Amniotic stem cell (primary cell): ENCODE results near the gene ZNF497.
"Not testable (repeated sequence)": the region's sequence is repeated elsewhere in the genome, so short reads cannot be mapped to it uniquely, and the experiment has no call there.

Source experiments
- DNase-seq: peaks from one replicate; lab custom pipeline; 2025; lab: John Stamatoyannopoulos, UW

Gene ZNF497

DNA sequence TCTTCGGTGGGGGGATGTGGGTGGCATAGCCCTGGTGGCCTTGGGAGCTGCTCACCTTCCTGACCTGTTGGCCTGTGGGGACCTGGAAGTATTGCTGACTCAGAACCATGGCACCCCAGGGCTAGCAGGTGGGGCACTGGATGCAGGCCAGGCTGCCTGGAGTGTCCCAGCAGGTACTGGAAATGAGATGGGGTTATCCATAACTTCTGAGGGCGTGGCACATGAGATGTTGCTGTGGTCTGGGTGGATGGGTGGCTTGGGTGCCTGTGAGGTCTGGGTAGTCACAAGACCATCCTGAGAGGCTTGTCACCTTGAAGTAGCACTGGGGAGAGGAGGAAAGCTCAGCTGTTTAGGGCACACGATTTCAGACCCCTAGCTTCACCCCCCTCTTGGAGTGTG lies 32.3 kb upstream of the ZNF497 start:
- no peak for DNase-seq

GRCh38 chr19:58393725-58394033 lies 31.1 kb upstream of the ZNF497 start:
- no peak for DNase-seq

DNA sequence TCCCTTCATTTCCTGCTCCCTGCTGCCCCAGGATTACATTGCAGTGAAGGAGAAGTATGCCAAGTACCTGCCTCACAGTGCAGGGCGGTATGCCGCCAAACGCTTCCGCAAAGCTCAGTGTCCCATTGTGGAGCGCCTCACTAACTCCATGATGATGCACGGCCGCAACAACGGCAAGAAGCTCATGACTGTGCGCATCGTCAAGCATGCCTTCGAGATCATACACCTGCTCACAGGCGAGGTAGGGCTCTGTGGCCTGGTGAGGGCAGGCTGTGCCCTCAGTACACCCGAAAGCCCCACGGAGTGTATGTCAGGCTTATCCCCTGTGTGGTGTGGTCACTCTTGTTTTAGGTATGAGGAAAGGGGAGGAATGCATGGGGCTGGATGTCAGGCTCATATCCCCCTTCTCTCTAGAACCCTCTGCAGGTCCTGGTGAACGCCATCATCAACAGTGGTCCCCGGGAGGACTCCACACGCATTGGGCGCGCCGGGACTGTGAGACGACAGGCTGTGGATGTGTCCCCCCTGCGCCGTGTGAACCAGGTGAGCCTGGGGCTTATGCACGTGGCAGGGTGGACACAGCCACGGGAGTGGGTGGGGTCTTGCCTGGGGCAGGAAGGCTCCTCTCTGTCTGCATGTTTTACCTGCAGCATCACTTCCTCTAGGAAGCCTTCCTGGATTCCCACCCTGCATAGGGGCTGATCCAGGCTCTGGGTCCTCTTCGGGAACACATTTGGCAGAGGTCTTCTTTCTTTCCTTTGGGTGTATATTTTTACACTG lies 30.6 kb upstream of the ZNF497 start:
- DNase-seq: no peak

DNA sequence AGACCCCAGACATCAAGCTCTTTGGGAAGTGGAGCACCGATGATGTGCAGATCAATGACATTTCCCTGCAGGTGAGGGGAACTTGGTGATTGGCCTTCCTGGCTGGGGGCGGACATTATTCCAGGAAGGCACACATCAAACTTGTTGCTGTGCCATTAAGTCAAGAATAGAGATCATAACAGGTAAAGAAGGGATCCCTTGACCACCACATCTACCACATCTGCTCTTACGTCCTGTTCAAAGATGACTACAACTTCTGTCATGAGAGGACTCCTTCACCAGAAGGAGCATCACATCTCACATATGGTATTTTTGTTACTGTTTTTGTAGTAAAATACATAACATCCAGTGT lies 25.6 kb upstream of the ZNF497 start:
- no peak for DNase-seq

DNA sequence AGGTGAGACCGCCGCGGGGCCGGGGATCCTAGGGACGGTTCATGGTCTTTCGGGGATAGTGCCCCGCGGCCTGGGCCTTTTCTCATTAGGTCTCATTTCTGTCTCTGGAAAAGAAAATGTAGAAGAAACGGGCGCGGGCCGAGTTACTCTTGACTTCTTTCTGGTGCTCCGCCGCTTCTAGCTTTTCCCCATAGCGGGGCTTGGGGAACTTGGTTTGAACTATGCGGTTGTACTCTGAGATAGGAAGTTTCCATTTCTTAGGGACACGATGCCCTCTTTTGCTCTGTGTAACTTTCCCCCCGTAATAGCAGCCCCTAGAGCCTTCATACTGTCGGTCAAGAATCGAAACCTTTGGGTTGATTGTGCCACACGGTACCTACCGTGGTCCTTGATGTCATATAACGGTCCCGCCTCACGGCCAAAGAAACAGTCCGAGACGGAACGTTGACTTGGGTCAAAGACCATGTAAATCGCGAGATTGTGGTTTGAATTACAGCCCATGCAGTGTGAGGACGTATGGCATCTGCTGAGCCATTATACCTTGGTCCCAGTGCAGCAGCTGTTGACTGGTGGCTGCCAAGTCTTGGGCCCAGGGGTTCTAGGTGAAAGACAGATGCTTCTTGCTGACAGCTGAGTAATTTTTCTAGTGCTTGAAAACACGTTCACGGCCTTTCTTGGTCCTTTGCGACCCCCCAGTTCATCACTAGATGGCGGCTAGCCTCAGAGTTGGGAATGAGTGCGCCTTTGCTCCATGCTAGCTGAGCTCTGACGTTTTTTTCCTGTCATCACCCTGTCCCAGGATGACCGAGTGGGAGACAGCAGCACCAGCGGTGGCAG lies 25.0 kb upstream of the ZNF497 start:
- no peak for DNase-seq

- DNase-seq: peak; percentile 94
These were observed 24.2 kb upstream of the ZNF497 start, which contains the start of gene RPS5 for GRCh38 chr19:58386576-58387337. Gene RPS5 (plus strand): TSS chr19:58387269. CDS start chr19:58388138, 869 bp downstream.

- no peak for DNase-seq
These were observed 23.5 kb upstream of the ZNF497 start for GRCh38 chr19:58385891-58386575.

DNA sequence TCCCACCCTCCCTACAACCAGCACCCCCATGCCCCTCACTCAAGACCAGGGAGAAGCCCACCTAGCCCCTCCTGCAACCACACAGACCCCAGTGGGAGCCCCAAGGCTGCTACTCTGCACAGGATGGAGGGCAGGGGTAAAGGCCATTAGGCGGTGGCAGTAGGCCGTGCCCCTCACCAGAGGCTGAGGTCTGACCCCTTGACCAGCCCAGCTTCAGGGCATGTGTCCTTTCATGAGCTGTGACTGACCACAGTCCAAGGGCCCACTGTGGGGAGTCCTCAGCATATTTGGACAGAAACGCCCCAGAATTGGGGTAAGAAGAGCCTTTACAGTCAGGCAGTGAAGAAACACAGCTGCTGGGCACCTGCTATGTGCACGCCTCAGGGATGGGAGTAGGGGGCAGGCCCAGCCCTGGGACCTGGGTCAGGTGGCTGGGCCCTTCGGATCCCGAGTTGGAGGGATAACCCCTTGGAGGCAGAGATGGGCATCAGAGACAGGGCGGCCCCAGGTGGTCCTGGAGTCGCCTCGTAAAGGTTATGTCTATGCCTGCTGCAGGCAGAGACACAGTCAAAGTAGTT lies 22.9 kb upstream of the ZNF497 start:
- no peak for DNase-seq

DNA sequence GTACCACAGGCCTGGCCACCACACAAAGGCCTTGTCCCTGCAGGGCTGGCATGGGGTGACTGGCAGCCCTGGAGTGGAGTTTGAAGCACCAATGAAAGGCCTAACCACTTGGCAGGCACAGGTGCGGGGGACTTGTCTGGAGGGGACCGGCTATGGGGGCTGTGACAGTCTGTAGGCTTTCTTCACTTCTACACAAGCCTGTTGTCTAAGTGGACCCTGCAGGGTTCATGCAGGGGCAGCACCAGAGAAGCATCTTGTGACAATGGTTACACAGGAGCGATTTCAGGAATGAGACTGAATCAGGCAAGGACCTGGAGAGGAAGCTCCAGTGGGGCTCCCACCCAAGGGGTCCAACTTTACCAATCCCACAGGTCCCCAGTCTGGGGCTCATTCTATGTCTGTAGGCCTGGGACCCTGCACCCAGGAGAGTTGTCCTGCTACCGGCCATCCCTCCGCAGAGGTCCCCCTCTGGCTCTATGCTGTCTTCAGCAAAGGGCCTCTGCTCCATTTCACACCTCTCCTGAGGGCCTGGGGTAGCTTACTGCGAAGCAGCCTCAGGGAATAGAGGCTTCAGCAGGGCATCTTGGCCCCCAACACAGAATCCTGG lies 20.5 kb upstream of the ZNF497 start:
- no peak for DNase-seq

DNA sequence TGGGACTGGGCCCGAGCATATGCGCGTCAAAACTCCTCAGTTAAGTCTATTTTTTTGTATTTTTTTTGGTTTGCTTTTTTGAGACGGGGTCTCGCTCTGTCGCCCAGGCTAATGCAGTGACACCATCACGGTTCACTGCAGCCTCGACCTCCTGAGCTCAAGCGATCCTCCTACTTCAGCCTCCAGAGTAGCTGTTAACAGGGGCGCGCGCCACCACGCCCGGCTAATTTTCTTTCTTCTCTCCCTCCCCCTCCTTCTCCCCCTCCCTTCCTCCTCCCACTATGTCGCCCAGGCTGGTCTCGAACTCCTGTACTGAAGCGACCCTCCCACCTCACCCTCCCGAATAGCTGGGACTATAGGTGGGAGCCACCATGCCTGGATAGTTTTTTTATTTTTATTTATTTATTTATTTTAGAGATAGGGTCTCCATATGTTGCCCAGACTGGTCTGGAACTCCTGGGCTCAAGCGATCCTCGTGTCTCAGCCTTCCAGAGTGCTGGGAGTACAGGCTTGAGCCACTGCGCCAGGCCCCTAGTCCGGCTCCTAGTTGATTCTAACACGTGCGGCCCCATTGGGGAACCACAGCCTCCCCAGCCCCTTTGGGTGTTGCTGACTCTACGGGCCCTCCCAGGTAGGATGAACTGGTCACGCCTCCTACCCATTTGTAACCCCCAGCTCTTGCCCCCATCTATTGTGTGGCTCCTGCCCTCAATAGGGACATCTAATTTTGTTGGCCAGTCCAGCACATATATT lies 19.1 kb upstream of the ZNF497 start:
- DNase-seq: no peak

GRCh38 chr19:58380662-58381459 lies 18.3 kb upstream of the ZNF497 start, which contains the start of gene ZNF837:
Gene ZNF837 (minus strand): TSS chr19:58381030. CDS start chr19:58369332, 11,698 bp downstream.
- peak; percentile 100 for DNase-seq

- DNase-seq: no peak
These were observed 17.6 kb upstream of the ZNF497 start for GRCh38 chr19:58380037-58380661.

DNA sequence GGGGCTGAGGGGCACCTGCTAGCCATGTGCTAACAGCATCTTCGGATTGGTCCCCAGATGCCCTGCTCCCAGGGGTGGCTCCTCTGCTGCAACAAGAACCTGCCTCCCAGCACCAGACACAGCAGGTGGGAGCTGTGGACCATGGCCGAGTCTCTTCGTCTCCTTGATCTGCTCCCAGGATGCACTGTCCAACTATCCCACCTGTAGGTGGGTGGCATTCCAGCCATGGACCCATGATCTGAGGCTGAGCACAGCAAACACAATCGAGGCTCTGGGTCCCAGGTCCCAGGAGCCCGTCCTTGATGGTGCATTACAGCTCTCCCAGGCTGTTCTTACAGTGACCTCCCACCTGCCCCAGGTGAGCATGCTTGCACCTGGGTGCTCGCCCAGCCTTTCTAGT lies 16.7 kb upstream of the ZNF497 start:
- no peak for DNase-seq

DNA sequence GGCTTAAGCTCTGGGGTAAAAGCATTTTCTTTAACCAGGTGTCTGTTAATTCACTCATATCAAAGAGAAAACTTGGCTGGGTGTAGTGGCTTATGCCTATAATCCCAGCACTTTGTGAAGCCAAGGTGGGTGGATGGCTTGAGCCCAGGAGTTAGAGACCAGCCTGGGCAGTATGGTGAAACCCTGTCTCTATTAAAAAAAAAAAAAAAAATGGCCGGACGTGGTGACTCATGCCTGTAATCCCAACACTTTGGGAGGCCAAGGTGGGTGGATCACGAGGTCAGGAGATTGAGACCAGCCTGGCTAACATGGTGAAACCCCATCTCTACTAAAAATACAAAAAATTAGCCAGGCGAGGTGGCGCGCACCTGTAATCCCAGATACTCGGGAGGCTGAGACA lies 14.2 kb upstream of the ZNF497 start:
- DNase-seq: not testable (repeated sequence)

DNA sequence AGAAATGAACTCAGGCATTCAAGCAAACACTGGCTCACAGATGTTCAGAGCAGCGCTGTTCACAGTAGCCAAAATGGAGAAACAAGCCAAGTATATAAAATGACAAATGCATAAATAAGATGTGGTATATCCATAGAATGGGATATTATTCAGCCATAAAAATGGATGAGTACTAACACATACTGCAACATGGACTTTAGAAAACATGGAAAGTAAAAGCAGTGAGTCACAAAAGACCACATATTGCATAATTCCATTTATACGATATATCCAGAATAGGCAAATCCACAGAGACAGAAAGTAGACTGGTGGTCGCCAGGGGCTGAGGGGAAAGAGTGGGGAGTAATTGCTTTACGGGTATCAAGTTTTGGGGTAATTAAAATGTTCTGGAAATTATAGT lies 11.6 kb upstream of the ZNF497 start:
- DNase-seq: no peak

DNA sequence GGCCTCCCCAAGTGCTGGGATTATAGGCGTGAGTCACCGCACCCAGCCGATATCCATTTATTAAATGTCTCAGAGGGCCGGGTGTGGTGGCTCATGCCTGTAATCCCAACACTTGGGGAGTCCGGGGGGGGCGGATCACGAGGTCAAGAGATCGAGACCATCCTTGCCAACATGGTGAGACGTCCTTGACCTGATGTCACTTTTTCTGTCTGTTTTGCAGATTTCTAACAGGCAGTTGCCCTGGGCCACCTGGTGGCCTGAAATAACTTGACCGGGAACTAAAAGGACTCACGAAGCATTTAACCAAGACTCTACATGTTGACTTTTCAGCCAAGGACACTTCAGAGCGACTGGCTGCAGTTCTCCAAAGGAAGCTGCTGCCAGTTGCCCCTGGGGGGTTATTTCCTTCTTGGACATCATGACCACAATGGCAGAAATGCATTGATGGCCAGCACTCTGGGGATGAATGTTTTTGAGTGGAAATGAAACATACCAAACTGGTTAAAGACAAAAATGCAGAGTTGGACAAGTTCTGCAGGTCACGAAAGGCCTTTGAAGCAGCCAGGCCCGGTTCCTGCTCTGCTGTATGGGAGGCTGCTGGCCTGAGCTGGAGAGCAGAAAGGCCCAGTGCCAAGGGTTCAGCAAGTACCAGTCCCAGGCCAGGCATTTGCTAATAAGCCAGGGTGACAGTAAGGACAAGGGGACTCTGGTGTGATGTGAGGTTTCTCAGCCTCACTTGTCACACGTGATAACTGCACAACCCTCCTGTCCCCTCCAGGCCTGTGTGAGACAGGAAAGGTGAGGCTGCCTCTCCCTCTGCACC lies 10.0 kb upstream of the ZNF497 start:
- DNase-seq: no peak

- DNase-seq: no peak
These were observed 6.2 kb upstream of the ZNF497 start for GRCh38 chr19:58368561-58369360.
